Lower leg skin (tissue), 4 donors: ENCODE measurements around the gene CH25H. TPM values are rescaled to one million over a fixed set of nuclear protein-coding genes. Genes with fewer than 3 reads are reported as not detected.

ENCODE experiments used
- DNase-seq, 2 donors: peaks; one replicate each; pipeline ENCODE4 v3.0.0-alpha.2; 2019; ENCODE audit warnings: low spot score in 2 of 2
- H3K4me3 ChIP-seq: fragments of 200-600 bp; sonication (generic); 2 replicates; pipeline ENCODE4 v1.5.1; 2017; ENCODE audit warnings: mild to moderate bottlenecking, low read depth; ENCODE audit not compliant: poor library complexity, severe bottlenecking
- CTCF ChIP-seq, 3 donors: fragments of 450-650 bp; IDR thresholded peaks; one replicate each; pipeline ENCODE4 v1.5.1; 2016; ENCODE audit warnings: antibody characterized with exemption in 3 of 3, mild to moderate bottlenecking in 3 of 3, moderate library complexity in 2 of 3
- POLR2A ChIP-seq, 2 donors: fragments of 450-650 bp; IDR thresholded peaks; one replicate each; pipeline ENCODE4 v1.6.1; 2016 to 2017; ENCODE audit warnings: antibody characterized with exemption in 2 of 2, mild to moderate bottlenecking in 1 of 2, moderate library complexity in 1 of 2
- WGBS, 2 donors: methylation state at CpG; one replicate each; pipeline ENCODE4 v1.1.5; 2018; 5-methylcytosine and 5-hydroxymethylcytosine counted together
- intact Hi-C: fragments of 100-400 bp; cut with DNase I; formaldehyde crosslinking; loops from one replicate; pipeline ENCODE4 v1.15.0; 2023; ENCODE audit warnings: low total_unique reads
- total RNA-seq, 4 donors: library from RNA; depleted of rRNA; stranded (reverse); fragments of >200 nt; gene quantifications; one replicate each; pipeline ENCODE4 v1.1.0, GENCODE V29; 2016

The CH25H gene
- total RNA-seq, 4 donors from 2014 or later = 0.45 to 2.8 (median 0.97) TPM

- no peak overlapping the region for H3K4me3 ChIP-seq
- intact Hi-C loops = no loop called here
- DNase-seq = no peak
- 85 to 86% methylated on average over 5 of the region's 5 CpGs for WGBS, 2 donors
- TF ChIP-seq CTCF (IDR thresholded peaks at IDR 0.05) = no peak
- no peak for TF ChIP-seq POLR2A (IDR thresholded peaks at IDR 0.05)
These were observed 50.8 kb downstream of the CH25H start for GRCh38 chr10:89156161-89156835.

Other genes with a start within 250 kb of the CH25H start
- gene FAS, start 216.5 kb downstream of the CH25H start, total RNA-seq = 10 to 100 TPM; 11.4 to 19.7 (median 16.3) TPM
- gene LIPA, start 44.5 kb upstream of the CH25H start, total RNA-seq = 10 to 100 TPM; 12.5 to 22.8 (median 18.0) TPM
- 1 to 10 TPM in 3 of 4 donors, under 1 TPM in 1; 0.67 to 2.2 (median 1.9) TPM for gene IFIT2, start 94.7 kb upstream of the CH25H start, total RNA-seq
- gene IFIT3, start 120.7 kb upstream of the CH25H start, total RNA-seq = 1 to 10 TPM; 1.1 to 8.2 (median 3.7) TPM
- gene IFIT1B, start 170.7 kb upstream of the CH25H start, total RNA-seq = not detected
- 1 to 10 TPM in 3 of 4 donors, under 1 TPM in 1; 0.72 to 6.2 (median 4.7) TPM for gene IFIT1, start 185.3 kb upstream of the CH25H start, total RNA-seq
- 10 to 100 TPM in 1 of 4 donors, 1 to 10 TPM in 3; 6.1 to 10.3 (median 7.3) TPM for gene IFIT5, start 207.3 kb upstream of the CH25H start, total RNA-seq